HCT116 (cell line): Measurements from ENCODE around the gene MBOAT1. TPM values are rescaled to one million over a fixed set of nuclear protein-coding genes. Genes with fewer than 3 reads are reported as not detected.
A peak's percentile ranks its signal among the peaks of the same experiment; 100 is the strongest.

Experiments
- ATAC-seq: fragments of 200-7000 bp; cut with Tn5 transposase; 2 replicates; pipeline ENCODE4 v1.9.1; 2020; ENCODE audit warnings: mild to moderate bottlenecking, moderate library complexity
- BruUV-seq: library from RNA; stranded (reverse); fragments of 400-500 nt; replicated peaks from 2 replicates; lab custom pipeline; 2021; lab: Mats Ljungman, UMichigan
- CTCF ChIA-PET: fragments of 300-600 bp; sonication (Branson Sonifier 250); formaldehyde crosslinking; loops from one replicate; lab custom pipeline; 2021; ENCODE audit warnings: antibody characterized with exemption; lab: Charles Lee
- POLR2A ChIA-PET: fragments of 300-600, 350-600 bp; sonication (Branson Sonifier 250); formaldehyde crosslinking; loops from one replicate; lab custom pipeline; 2021; ENCODE audit warnings: antibody characterized with exemption; lab: Charles Lee
- RAD21 ChIA-PET, 2 experiments: fragments of 300-600 bp; sonication (Branson Sonifier 250); formaldehyde crosslinking; loops; one replicate each; lab custom pipeline; 2023; ENCODE audit warnings: low total read pairs in 2 of 2; ENCODE audit not compliant: uncharacterized antibody in 2 of 2, unreplicated experiment in 2 of 2, low non-redundant PET in 1 of 2; lab: Charles Lee
- DNase-seq: peaks from one replicate; pipeline ENCODE4 v3.0.0-alpha.2; 2010; ENCODE audit warnings: low read depth, low spot score
- H2AFZ ChIP-seq: fragments of 200-600 bp; shearing (Covaris generic), sonication (generic); 2 replicates; pipeline ENCODE4 v1.6.1; 2017; ENCODE audit warnings: low read depth, mixed run types, mixed read lengths, antibody characterized with exemption, low read length; ENCODE audit not compliant: poor library complexity, severe bottlenecking
- H3K27ac ChIP-seq: 2 replicates; pipeline ENCODE4 v1.5.1; 2012; ENCODE audit warnings: low read depth, low read length
- H3K27me3 ChIP-seq: fragments of 200-600 bp; sonication (generic); 2 replicates; pipeline ENCODE4 v1.6.1; 2016; ENCODE audit warnings: mixed run types, low read length, mixed read lengths; ENCODE audit not compliant: insufficient read depth
- H3K36me3 ChIP-seq, 2 experiments: fragments of 200-500 bp in 1 of 2; fragments of 200-600 bp in 1 of 2; sonication (Bioruptor generic) in 1 of 2; sonication (generic) in 1 of 2; 2 replicates each; pipeline versions ENCODE4 v1.5.1 to v1.6.1; 2014 to 2016; ENCODE audit warnings: low read length in 2 of 2, inconsistent platforms in 1 of 2, mixed read lengths in 1 of 2, mixed run types in 1 of 2; ENCODE audit not compliant: insufficient read depth in 2 of 2, control insufficient read depth in 1 of 2
- H3K4me1 ChIP-seq, 2 experiments: fragments of 200-600 bp in 1 of 2; sonication (generic) in 1 of 2; 2 replicates each; pipeline versions ENCODE4 v1.5.1 to v1.6.1; 2012 to 2017; ENCODE audit warnings: low read length in 2 of 2, inconsistent platforms in 1 of 2, mild to moderate bottlenecking in 1 of 2, mixed read lengths in 1 of 2, mixed run types in 1 of 2, moderate library complexity in 1 of 2; ENCODE audit not compliant: insufficient read depth in 2 of 2, control insufficient read depth in 1 of 2
- H3K4me2 ChIP-seq: fragments of 200-600 bp; sonication (generic); 2 replicates; pipeline ENCODE4 v1.6.1; 2017; ENCODE audit warnings: mixed run types, low read length, mixed read lengths
- H3K4me3 ChIP-seq, 2 experiments: fragments of 200-600 bp in 1 of 2; sonication (generic) in 1 of 2; replicated peaks in 1 of 2; 2 replicates each; pipeline ENCODE4 v1.5.1; 2011 to 2016; ENCODE audit warnings: low read length in 2 of 2, control low read depth in 1 of 2, low read depth in 1 of 2, mild to moderate bottlenecking in 1 of 2, mixed read lengths in 1 of 2, mixed run types in 1 of 2
- H3K79me2 ChIP-seq: fragments of 200-600 bp; sonication (generic); 2 replicates; pipeline ENCODE4 v1.6.1; 2017; ENCODE audit warnings: mild to moderate bottlenecking, mixed run types, low read length, moderate library complexity, mixed read lengths; ENCODE audit not compliant: insufficient read depth
- H3K9ac ChIP-seq: fragments of 200-600 bp; sonication (generic); 2 replicates; pipeline ENCODE4 v1.6.1; 2016; ENCODE audit warnings: low read length, mixed read lengths
- H3K9me2 ChIP-seq: fragments of 200-600 bp; sonication (generic), shearing (Covaris generic); 2 replicates; pipeline ENCODE4 v1.6.1; 2017; ENCODE audit warnings: mixed run types, mild to moderate bottlenecking, moderate library complexity; ENCODE audit not compliant: insufficient read depth
- H3K9me3 ChIP-seq, 2 experiments: fragments of 200-500 bp in 1 of 2; fragments of 200-600 bp in 1 of 2; sonication (Bioruptor generic) in 1 of 2; sonication (generic) in 1 of 2; 2 replicates each; pipeline ENCODE4 v1.6.1; 2014 to 2017; ENCODE audit warnings: low read length in 2 of 2, mixed read lengths in 2 of 2, inconsistent platforms in 1 of 2, low read depth in 1 of 2, mild to moderate bottlenecking in 1 of 2, mixed run types in 1 of 2, moderate library complexity in 1 of 2; ENCODE audit not compliant: control insufficient read depth in 1 of 2, insufficient read depth in 1 of 2
- H4K20me1 ChIP-seq: fragments of 200-600 bp; sonication (generic), shearing (Covaris generic); 2 replicates; pipeline ENCODE4 v1.6.1; 2017; ENCODE audit warnings: mixed run types, mild to moderate bottlenecking, moderate library complexity; ENCODE audit not compliant: insufficient read depth
- CTCF ChIP-seq, 3 experiments: fragments of 200-600 bp in 1 of 3; sonication (generic) in 1 of 3; IDR thresholded peaks in 2 of 3; conservative IDR thresholded peaks in 1 of 3; 2 replicates each; pipeline ENCODE4 v1.5.1; 2012 to 2017; ENCODE audit warnings: low read depth in 2 of 3, low read length in 2 of 3, antibody characterized with exemption in 1 of 3, borderline replicate concordance in 1 of 3, control low read depth in 1 of 3, mild to moderate bottlenecking in 1 of 3, mixed read lengths in 1 of 3, mixed run types in 1 of 3, moderate library complexity in 1 of 3; ENCODE audit not compliant: insufficient read depth in 1 of 3
- EZH2 ChIP-seq: fragments of 200-600 bp; sonication (generic); IDR thresholded peaks from 2 replicates; pipeline ENCODE4 v1.6.1; 2017; ENCODE audit warnings: antibody characterized with exemption, mixed run types
- RAD21 ChIP-seq: IDR thresholded peaks from 2 replicates; pipeline ENCODE4 v1.6.1; 2012; ENCODE audit warnings: low read depth, mild to moderate bottlenecking
- intact Hi-C: fragments of 100-400 bp; cut with micrococcal nuclease; formaldehyde crosslinking; loops from 2 replicates; pipeline ENCODE4 v1.10.0; 2022
- total RNA-seq: library from RNA; stranded (reverse); gene quantifications from one replicate; pipeline ENCODE4 v1.2.1, GENCODE V29; 2021; ENCODE audit not compliant: unreplicated experiment

The MBOAT1 gene
- total RNA-seq, 1 experiment from 2014 or later = 11.7 TPM

GRCh38 chr6:20126789-20127653, 85.2 kb downstream of the MBOAT1 start:
- no peaks in the 10 kb centered on the region for H3K27me3 ChIP-seq
- no peaks in the 10 kb centered on the region for H3K9me3 ChIP-seq
- no peaks in the 10 kb centered on the region for H3K79me2 ChIP-seq
- H3K9ac ChIP-seq = no peak overlapping the region
- no peak overlapping the region; the same call in 1 of the 2 replicates for H3K27ac ChIP-seq
- peak; percentile 93 for ATAC-seq
- no peak overlapping the region for H2AFZ ChIP-seq
- TF ChIP-seq EZH2 = no peak
- peak; percentile 61 for TF ChIP-seq RAD21
- TF ChIP-seq CTCF (IDR thresholded peaks at IDR 0.05 in 2 of 3, conservative IDR thresholded peaks at IDR 0.05 in 1 of 3; ENCODE audit: borderline replicate concordance in 1 of 3, insufficient read depth in 1 of 3, low read depth in 2 of 3, low read length in 2 of 3) = peak; percentile 66 to 99 (median 97); a peak in 5 of 6 replicates
- TF ChIP-seq, all 23 proteins: peak for 2
- RAD21 ChIA-PET = no interaction called here
- POLR2A ChIA-PET = no interaction called here
- peak overlapping the region; percentile 20; the same call in 1 of the 2 replicates for H3K4me2 ChIP-seq
- CTCF ChIA-PET = interaction anchor here (0.7 to 2.4 kb wide), 20 partner anchors 9 to 1531 kb away, joined by 3 to 19 read pairs (median 5); partner anchors contain the start of gene MBOAT1
- BruUV-seq = no TSS peak
- no peaks in the 10 kb centered on the region for H4K20me1 ChIP-seq
- no peaks in the 10 kb centered on the region for H3K9me2 ChIP-seq
- DNase-seq = peak; percentile 35
- intact Hi-C loops = loop anchor here (2.0 to 10.0 kb wide), 2 partner anchors 34 to 1532 kb away; no protein-coding TSS in a partner anchor
- H3K4me3 ChIP-seq = no peak overlapping the region
- peaks cover 15 to 38% of the 10 kb centered on the region in 2 experiments; a peak in 3 of 4 replicates for H3K4me1 ChIP-seq
- H3K36me3 ChIP-seq = no peaks in the 10 kb centered on the region
